NCI-H146 treated with DMSO at 0.1 percent for 48 hours (cell line): ENCODE results near the gene CRYBG3.
A peak's percentile ranks its signal among the peaks of the same experiment; 100 is the strongest.
"Not testable (repeated sequence)": the region's sequence is repeated elsewhere in the genome, so short reads cannot be mapped to it uniquely, and the experiment has no call there.

Experiments used
- DNase-seq: peaks from one replicate; lab custom pipeline; 2025; ENCODE audit not compliant: unreplicated experiment; lab: John Stamatoyannopoulos, UW

Gene CRYBG3

DNA sequence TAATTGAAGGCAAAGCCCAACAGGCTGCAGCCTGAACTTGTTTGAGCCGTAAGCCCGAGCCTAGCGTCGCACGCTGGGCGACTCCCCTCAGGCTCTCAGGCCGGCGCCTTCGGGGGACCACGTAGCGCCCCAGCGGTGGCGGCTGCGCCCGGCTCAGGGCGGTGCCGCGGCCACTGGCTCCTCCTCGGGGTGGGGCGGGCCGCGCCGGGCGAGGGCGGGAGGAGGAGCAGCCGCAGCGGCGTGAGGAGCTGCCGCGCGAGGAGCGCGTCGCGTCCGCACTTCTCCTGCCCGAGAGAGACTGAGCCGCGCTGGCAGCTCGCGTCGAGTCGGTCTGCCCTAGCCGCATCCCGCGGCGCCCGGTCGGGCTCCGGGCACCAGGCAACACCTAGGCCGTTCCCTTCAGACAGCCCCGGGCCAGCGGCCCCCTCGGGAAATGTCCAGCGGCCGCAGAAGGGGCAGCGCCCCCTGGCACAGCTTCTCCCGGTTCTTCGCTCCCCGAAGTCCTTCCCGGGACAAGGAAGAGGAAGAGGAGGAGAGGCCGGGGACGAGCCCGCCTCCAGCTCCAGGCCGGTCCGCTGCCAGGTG lies at the start of gene CRYBG3:
Gene CRYBG3, plus strand, starts transcription at position 238 of the 585 bp plus-strand sequence. Its CDS starts 196 bp downstream, at position 434.
- DNase-seq: peak; percentile 56

- no peak for DNase-seq
These were observed 48.9 kb upstream of the CRYBG3 start for GRCh38 chr3:97772926-97773325.

DNA sequence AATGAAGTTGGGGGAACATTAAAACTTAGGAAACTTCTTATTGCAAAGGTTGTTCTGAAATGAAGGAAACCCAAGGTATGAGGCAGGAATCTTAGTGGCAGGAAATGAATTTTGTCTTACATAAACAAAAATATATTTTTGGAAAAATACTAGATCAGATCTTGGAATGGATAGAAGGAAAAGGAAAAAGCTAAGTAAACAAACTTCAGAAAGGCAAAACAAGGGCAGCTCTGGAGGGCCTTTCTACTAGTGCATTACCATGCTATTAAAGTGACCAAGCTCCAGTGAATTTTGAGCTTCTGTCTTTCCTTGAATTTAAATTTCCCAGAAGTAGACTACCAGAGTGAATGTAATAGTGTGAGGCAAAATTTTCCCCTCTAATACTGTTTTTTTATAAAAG lies 43.7 kb upstream of the CRYBG3 start:
- no peak for DNase-seq

GRCh38 chr3:97793420-97794019 lies 28.3 kb upstream of the CRYBG3 start:
- peak; percentile 30 for DNase-seq

DNA sequence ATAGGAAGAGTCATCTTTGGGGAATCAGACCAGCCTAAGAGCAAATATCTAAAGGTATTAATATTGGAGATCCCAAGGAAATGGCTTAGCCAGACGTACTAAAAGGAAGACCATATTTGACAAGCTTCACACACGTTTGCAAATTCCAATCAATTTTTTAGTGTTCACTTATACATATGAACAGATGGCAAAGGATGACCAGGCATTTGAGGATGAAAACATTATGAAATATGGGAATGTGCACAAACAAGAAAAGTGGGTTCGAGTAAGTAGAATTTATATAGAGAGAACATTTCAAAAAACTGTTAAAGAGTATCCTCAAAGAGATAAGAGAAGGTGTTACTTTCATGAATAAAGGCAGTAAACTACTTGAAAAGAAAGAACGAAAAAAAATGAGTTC lies 25.9 kb upstream of the CRYBG3 start:
- no peak for DNase-seq

DNA sequence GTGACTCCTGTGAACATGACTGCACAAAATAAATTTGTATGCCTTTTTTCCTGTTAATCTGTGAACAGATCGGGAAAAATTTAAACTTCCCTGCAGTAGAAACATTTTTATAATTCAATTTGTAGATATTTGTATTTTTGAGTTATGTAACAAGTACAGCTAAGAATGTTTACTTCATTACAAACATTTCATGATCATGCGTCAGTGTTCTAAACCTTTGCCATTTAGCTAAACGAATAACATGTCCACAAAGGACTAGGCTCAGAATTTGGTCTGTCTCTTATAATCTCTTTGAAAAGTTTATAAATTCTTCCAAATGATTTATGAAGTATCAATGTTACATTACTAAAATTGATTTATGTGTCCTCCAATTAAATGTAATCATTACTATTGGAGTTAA lies 17.3 kb upstream of the CRYBG3 start:
- no peak for DNase-seq

DNA sequence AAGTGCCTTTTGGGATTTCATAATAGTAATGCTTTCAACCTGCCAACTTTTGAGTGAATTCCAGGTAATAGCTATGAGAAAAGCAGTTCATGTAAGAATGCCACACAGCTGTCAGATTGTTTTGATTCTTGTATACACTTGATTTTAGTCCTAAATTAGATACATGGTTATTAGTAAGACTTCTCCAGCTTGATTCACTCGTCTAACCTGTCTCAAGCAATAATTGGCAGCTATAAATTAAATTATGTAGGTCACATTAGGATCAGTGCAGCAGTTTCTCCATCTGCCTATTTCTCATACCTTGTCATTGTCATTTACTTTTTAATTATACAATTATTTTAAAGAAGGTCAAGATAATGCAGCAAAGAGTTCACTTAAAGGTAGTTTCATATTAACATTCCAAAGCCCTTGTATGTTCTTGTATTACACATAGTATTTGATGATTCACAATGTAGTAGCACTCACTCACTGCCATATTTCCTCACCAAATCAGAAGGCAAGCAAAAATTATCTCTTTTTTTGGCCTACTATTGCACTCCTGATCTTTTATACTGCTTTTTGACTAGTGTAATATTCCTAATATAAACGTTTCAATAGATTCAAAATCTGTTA lies 10.9 kb upstream of the CRYBG3 start:
- DNase-seq: no peak

GRCh38 chr3:97815149-97815917 lies 6.5 kb upstream of the CRYBG3 start:
- no peak for DNase-seq

DNA sequence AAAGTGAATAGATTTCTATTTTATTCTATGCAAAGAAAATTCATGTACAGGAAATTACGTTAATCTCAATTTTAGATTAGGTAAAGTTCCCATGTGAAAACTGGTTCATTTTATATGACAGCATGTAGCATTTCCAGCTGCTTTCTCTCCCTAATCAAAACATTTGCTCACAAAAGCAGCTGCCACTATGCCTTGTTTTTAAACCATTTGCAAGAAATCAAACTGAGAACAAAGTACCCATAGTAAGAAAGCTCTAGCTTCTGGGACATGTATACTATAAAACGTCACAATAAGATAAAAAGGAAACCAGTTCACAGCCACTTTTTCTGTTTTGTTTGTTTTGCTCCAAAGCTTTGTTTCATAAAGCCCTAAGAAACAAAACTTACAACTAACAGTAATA lies 5.0 kb upstream of the CRYBG3 start:
- DNase-seq: no peak

DNA sequence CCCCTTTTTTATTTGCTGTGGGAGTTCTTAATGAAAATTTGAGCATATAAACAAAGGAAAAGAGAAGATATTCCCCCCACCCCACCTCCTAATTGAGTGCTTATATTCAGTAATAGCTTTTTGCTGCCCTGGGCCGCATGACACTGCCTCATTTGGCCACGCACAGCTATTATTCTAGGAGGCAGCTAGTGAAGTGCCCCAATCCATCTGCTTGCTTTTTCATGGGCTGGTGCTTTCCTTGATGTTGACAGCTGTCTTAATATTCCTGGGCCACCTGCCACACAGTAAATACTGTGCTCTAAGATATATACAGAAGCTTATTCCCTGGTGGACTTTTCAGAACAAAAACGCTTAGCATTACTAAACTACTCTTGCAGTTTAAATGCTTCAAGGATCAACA lies 3.8 kb upstream of the CRYBG3 start:
- DNase-seq: peak; percentile 27

- no peak for DNase-seq
These were observed 1.0 kb upstream of the CRYBG3 start for GRCh38 chr3:97820780-97821179.

GRCh38 chr3:97821287-97821773 lies 481 bp upstream of the CRYBG3 start:
- DNase-seq: peak; percentile 56

GRCh38 chr3:97822359-97822775 lies 556 bp downstream of the CRYBG3 start:
- no peak for DNase-seq

DNA sequence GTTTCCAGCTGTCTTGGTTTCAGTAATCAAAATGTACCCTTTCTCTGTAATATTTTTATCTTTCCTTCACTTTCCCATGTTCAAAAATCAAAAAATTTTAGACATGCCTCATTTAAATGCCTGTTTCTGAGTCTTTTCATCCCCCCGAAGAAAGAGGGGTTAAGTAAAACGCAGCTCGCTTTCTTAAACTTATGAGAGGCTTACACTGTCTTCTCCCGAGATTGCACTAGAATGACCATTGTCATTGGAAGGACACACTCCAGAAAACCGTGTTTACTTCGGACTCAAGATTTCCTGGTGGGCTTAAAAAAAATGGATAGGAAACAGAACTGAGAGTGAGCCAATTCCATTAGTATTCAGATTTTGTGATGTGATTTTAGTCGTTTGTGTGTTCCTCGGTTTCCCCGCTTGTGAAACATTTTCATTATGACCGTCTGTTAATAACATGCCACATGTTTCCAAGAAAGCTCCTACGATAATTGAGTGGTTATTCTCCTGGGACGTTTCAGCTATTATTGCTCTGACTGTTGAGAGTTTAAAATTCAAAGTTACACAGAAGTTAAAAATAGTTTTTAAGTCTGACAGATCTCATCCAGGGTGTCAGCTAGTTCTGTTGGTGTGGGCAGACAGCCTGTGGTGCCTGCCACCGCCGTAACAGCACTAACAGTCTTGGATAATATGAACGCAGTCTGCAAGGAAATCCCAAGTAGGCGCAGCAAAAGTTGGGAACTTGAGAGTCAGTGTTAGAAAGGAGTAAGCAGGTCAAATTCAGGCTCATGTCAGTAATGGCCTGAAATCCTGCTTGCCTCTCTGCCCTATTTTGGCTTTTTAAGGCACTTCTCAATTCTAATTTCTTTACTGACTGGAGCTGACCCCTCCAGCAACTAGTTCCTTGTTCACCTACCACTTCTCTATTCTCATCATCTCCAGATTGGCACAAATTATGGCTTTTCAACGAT lies 1.5 kb downstream of the CRYBG3 start:
- DNase-seq: no peak

DNA sequence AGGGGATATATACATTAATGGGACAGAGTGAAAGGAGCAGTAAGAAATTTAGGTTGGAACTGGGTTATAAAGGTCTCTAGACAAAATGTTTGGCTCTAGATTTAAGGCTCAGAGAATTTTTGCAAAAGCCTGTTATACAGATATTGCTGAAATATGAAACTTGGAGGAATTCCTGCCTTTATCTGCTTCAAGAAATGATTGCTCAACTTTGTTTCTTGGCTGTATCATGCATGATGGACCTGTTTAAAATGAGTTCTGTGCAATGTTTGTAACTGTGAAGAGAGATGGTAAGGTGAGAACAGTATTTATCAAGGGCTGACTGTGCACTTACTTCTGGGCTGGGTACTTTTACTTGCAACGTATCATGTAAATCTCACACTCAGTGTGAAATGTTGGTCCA lies 3.3 kb downstream of the CRYBG3 start:
- no peak for DNase-seq

DNA sequence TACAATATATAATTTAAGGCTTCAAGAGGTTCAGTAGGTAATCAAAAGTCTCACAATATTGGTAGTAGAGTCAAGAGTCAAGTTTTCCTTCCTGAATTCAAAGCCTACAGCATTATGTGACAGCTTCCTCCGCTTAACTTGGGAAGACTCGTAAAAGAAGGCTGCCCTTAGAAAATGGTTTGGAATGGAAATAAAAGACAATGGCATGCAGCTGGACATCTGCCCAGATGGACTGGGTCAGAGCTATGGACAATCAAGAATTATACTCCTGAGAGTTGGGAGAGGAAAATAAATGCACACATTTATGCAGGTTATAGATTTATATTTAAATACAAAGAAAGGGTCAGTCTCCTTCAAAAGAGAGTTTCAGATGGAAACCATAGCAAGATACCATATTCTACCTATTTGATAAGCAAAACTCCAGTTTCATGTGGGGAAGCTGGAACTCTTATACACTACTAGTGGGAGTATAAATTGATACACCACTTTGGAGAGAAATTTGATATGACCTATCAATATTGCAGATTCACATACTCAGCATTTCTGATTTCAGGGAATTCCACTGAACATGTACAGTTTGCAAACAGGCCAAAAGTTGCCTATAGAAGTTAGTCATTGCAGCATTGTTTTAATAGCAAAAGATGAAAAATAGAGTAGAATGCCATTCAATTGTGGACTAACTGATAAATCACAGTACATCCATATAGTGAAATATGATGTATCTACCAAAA lies 6.1 kb downstream of the CRYBG3 start:
- DNase-seq: no peak

DNA sequence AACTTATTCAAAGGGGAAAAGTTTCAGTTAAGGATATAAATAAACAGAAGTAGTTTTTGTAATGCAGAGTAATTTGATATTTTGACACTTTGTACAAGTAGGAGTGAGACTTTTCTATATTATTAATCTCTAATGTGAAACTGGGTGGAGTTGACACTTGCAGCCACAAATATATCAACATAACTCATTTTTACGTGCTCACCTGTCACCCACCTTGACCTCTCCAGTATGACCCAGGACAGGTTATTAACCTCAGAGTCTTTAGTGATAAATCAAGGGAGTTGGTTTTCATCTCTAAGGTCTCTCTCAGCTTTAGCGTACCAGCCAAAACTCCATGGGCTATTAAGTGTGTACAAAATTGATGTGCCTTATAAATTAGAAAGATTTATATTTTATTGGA lies 7.4 kb downstream of the CRYBG3 start:
- no peak for DNase-seq

DNA sequence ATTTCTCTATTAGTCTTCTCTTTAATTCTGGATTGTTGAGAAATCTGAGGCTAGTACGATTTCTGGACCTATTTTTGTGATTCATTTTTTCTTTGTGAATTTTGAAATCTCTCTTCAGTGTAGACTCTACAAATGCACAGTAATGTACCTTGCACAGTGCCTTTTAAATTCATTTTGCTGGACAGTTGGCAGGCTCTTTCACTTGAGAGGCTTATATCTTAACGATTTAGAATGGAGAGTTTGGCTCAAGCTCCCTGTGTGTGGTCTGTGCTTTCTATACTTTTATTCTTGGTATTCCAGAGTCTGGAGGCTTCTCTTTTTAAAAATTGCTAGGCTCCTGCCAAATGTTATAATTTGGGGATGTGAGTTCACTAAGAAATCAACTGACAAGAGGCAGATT lies 8.8 kb downstream of the CRYBG3 start:
- DNase-seq: no peak

GRCh38 chr3:97831140-97831539 lies 9.3 kb downstream of the CRYBG3 start:
- DNase-seq: no peak

DNA sequence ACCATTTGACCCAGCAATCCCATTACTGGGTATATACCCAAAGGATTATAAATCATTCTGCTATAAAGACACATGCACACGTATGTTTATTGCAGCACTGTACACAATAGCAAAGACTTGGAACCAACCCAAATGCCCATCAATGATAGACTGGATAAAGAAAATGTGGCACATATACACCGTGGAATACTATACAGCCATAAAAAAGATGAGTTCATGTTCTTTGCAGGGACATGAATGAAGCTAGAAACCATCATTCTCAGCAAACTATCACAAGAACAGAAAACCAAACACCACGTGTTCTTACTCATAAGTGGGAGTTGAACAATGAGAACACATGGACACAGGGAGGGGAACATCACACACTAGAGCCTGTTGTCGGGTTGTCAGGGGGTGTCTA lies 11.4 kb downstream of the CRYBG3 start:
- not testable (repeated sequence) for DNase-seq
